ENCODE results near the gene RASGEF1B.
A peak's percentile ranks its signal among the peaks of the same experiment; 100 is the strongest.
"Not testable (repeated sequence)": the region's sequence is repeated elsewhere in the genome, so short reads cannot be mapped to it uniquely, and the experiment has no call there.

RASGEF1B gene

DNA sequence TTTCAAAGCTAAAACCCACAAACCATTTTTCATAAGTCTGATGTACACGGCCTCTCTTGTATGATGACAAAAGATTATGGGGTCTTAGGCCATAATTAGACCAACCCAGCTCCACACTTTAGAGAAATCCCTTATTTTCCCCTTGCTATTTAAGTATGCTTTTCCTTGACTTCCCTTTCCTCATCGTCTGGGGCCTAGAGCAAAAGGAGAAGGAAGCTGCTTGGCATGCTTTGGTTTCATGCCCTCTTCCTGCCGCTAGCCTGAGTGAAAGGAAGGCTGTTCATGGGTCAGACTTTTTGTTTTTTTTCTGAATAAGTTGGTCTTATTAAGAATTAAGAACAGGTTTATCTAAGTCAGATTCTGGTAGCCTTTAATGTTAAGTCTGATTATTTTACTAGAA lies 10.6 kb upstream of the RASGEF1B start:
- Mint-ChIP-seq H3K27ac (no peak overlapping the region), H3K9me3 (ENCODE audit: low read depth) (no peaks in the 10 kb centered on the region), H3K36me3 (no peaks in the 10 kb centered on the region), H3K27me3 (no peaks in the 10 kb centered on the region), H3K4me3 (no peak overlapping the region), H3K4me1 (ENCODE audit: low read depth) (peaks cover 3% of the 10 kb centered on the region)

DNA sequence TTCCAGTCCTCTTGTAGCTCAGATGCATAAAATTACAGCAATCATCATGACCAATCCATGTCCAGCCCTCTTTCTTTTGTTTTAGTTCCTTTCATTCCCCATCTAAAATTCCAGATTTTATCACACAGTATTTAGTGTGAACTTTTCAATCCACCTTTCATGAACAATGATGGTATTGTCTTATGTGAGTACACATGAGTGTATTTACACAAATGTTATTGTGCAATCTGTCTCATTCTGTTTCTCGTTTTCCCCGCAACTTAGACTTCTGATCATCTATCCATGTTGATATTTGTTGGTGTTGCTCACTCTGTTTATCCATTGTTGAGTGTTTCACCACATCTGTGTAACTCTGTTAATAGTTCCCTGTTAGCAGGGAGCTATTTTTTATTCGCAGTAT lies 9.4 kb upstream of the RASGEF1B start:
- Mint-ChIP-seq H3K36me3 (no peaks in the 10 kb centered on the region), H3K27me3 (no peaks in the 10 kb centered on the region), H3K4me3 (no peak overlapping the region), H3K27ac (no peak overlapping the region), H3K9me3 (ENCODE audit: low read depth) (no peaks in the 10 kb centered on the region), H3K4me1 (ENCODE audit: low read depth) (no peaks in the 10 kb centered on the region)

GRCh38 chr4:81479573-81479972 lies 7.9 kb upstream of the RASGEF1B start:
- H3K4me1 Mint-ChIP-seq (ENCODE audit: low read depth); H3K27ac Mint-ChIP-seq; H3K36me3 Mint-ChIP-seq; H3K27me3 Mint-ChIP-seq; H3K9me3 Mint-ChIP-seq (ENCODE audit: low read depth); H3K4me3 Mint-ChIP-seq: not testable (repeated sequence)

- H3K4me1 Mint-ChIP-seq (ENCODE audit: low read depth), result peaks cover 33% of the 10 kb centered on the region
- H3K9me3 Mint-ChIP-seq (ENCODE audit: low read depth); H3K4me3 Mint-ChIP-seq; H3K36me3 Mint-ChIP-seq; H3K27me3 Mint-ChIP-seq; H3K27ac Mint-ChIP-seq: not testable (repeated sequence)
Measured at GRCh38 chr4:81473331-81474265, 1.9 kb upstream of the RASGEF1B start.

GRCh38 chr4:81472281-81473182 lies 825 bp upstream of the RASGEF1B start:
- peaks cover 36% of the 10 kb centered on the region for H3K4me1 Mint-ChIP-seq (ENCODE audit: low read depth)
- H3K36me3 Mint-ChIP-seq, result peaks cover 2% of the 10 kb centered on the region
- H3K27me3 Mint-ChIP-seq, result no peaks in the 10 kb centered on the region
- H3K27ac Mint-ChIP-seq, result peak overlapping the region; percentile 97
- peak overlapping the region; percentile 90 for H3K4me3 Mint-ChIP-seq
- H3K9me3 Mint-ChIP-seq (ENCODE audit: low read depth), result no peaks in the 10 kb centered on the region

DNA sequence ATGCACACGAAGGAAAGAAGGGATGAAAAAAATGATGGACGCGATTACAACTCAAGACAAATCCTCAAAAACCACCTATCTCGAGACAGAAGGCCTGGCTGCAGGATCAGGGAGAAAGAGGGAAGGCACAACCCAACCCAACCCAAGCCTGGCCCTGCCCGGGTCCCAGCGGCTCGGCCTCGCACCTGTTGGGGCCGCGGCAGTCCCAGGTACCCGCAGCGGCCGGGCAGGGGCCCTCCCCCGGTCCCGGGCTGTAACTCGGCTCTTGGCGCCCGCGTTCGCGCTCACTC lies 464 bp downstream of the RASGEF1B start:
- Mint-ChIP-seq H3K27ac (peak overlapping the region; percentile 93), H3K4me3 (peak overlapping the region; percentile 99), H3K4me1 (ENCODE audit: low read depth) (peaks cover 43% of the 10 kb centered on the region), H3K36me3 (peaks cover 2% of the 10 kb centered on the region), H3K9me3 (ENCODE audit: low read depth) (no peaks in the 10 kb centered on the region), H3K27me3 (no peaks in the 10 kb centered on the region)

DNA sequence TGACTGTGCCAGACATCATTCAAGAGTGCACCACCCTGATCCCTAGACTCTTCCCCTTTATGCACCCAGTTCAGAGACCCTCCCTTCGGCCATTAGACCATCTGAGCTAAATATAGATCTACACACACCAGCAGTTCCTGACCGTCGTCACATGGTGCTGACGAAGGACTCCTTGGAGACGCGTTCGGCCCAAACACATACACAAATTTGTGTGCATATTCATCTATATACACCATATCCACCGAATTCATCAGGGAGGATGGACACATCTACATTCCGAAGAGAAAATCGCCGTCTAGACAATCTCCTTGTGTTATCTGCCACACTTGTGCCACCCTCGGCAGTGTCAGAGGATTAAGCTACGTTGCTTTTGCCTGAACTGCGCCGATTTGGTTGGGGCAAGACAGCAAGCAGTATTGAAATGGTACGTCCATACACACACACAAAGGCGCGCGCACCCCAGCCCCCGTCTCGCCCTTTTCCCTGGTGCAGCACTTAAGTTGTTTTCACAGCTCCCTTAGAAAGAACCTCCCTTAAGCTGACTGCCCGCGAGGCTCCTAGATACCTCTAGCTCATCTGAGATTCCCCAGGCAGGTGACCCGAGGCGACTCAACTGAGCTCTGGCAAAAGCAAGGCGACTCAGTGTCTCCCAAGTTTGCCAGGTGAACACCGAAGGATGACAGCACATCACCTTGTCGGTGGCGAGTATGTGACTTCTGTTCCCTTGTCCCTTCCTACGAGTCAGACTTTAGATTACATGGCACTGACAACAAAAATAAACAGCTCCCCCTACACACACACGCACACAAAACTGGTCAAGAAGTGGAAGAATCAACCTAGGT lies 1.0 kb downstream of the RASGEF1B start:
- Mint-ChIP-seq H3K4me3 (peak overlapping the region; percentile 99), H3K9me3 (ENCODE audit: low read depth) (no peaks in the 10 kb centered on the region), H3K4me1 (ENCODE audit: low read depth) (peaks cover 46% of the 10 kb centered on the region), H3K27ac (peak overlapping the region; percentile 93), H3K36me3 (peaks cover 2% of the 10 kb centered on the region), H3K27me3 (no peaks in the 10 kb centered on the region)

DNA sequence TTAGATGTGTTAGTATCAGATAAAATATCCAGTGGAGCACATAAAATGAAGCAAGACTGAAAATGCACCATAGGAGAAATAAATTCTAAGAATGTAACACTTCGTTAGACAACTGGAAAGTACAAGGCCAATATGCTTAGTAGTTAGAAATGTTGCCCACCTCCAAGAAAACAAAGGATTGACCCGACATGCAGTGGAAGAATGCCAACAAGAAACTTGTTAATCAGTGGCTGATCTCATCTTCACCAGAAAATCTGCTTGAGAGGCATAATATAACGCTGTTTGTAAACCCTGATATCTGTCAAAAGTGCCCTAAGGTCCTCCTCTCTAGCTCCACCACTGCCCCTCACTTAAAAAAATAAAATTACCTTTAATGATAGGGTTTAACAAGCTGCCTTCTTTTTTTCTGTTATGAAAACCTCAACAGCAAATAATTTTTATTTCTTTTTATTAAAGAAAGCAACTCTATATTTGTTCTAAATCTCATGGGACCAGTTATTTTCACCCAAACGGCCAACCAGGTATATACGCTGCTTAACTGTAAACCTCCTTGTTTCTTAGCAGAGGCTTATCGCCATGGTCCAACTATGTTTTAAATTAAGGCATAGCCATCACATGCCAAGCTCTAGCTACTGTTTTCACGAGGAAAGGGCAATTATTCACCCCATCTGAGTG lies 1.8 kb downstream of the RASGEF1B start:
- Mint-ChIP-seq H3K36me3 (peaks cover 2% of the 10 kb centered on the region), H3K27ac (peak overlapping the region; percentile 93), H3K4me1 (ENCODE audit: low read depth) (peaks cover 48% of the 10 kb centered on the region), H3K9me3 (ENCODE audit: low read depth) (no peaks in the 10 kb centered on the region), H3K4me3 (peak overlapping the region; percentile 99), H3K27me3 (no peaks in the 10 kb centered on the region)

DNA sequence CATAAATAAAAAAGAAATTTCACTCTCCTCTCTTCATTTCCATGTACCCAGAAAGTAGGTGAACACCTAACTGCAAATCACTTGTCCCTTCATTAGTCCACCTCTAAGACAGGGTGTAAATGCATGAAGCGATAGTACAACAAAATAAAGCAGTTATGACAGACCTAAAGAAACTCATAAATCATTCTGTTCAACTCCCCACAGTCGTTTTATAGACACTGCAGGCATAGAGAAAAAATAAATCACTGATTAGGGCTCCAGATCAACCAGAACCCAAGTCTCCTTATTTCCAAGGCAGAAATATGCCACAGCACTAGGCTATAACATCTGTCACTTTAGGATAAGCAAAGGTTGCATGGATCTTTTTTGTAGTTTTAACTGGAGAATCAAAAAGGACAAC lies 3.0 kb downstream of the RASGEF1B start:
- peaks cover 55% of the 10 kb centered on the region for H3K4me1 Mint-ChIP-seq (ENCODE audit: low read depth)
- H3K36me3 Mint-ChIP-seq, result peaks cover 2% of the 10 kb centered on the region
- H3K27ac Mint-ChIP-seq, result peak overlapping the region; percentile 46
- no peaks in the 10 kb centered on the region for H3K27me3 Mint-ChIP-seq
- no peaks in the 10 kb centered on the region for H3K9me3 Mint-ChIP-seq (ENCODE audit: low read depth)
- peak overlapping the region; percentile 99 for H3K4me3 Mint-ChIP-seq

DNA sequence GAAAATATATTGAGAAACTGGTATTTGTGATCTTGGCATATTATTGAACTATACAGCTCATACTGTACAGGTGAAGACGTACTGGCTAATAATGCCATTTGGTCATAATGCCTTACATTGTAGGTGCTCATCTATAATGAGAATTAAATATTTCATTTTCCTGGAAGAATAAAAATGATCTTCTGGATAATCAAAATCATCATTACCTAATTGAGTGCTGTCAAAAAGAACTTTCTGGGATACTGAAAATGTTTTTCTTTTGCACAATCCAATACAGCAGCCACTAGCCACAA lies 4.1 kb downstream of the RASGEF1B start:
- peaks cover 56% of the 10 kb centered on the region for H3K4me1 Mint-ChIP-seq (ENCODE audit: low read depth)

GRCh38 chr4:81466841-81467671 lies 4.7 kb downstream of the RASGEF1B start:
- peak overlapping the region; percentile 14 for H3K4me3 Mint-ChIP-seq
- no peaks in the 10 kb centered on the region for H3K27me3 Mint-ChIP-seq
- peaks cover 56% of the 10 kb centered on the region for H3K4me1 Mint-ChIP-seq (ENCODE audit: low read depth)
- no peak overlapping the region for H3K27ac Mint-ChIP-seq
- peaks cover 4% of the 10 kb centered on the region for H3K36me3 Mint-ChIP-seq
- no peaks in the 10 kb centered on the region for H3K9me3 Mint-ChIP-seq (ENCODE audit: low read depth)

More for the DNA sequence above, 4.1 kb downstream of the RASGEF1B start:
- Mint-ChIP-seq H3K36me3 (peaks cover 2% of the 10 kb centered on the region), H3K9me3 (ENCODE audit: low read depth) (no peaks in the 10 kb centered on the region), H3K27me3 (no peaks in the 10 kb centered on the region), H3K4me3 (peak overlapping the region; percentile 14), H3K27ac (no peak overlapping the region)

DNA sequence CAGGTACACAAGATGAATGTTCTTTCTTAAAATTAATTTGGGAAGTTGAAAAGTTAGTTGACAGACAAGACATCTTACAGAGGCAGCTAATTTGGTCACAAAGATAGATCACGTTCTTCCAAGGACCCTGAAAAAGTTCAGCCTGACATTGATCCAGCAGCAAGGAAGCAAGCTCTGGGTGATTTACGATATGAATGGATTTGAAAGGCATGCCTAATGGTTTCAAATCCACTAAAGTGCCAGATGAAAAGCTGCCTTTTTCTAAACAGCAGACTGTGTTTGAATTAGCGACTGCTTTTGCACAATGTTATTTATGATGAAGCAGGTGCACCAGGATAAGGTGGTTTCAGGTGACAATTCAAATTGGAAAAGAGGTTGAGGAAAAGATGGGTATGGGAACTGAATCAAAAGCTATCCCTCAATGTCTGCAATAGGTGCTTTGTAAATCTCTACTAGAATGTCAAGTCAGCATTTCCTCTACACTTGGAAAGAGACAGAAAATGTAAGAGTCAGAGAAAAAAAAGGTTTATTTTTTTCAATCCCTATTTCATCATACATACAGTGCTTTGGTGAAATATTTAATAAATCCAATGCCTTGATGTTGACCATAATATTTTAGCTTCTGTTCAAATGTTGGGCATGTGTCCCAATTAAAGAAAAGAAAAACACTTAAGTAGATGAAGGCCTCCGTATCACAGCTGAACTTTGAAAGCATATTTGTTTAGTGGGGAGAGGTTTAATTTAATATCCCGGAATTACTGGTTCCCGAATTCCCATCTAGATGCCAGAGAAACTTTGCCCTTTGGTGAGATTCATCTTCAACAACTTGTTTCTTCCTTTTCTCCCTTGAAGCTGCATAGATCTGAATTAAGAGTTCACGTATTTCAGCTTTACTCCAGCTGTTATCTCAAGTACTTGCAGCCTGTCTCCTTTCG lies 6.0 kb downstream of the RASGEF1B start:
- H3K9me3 Mint-ChIP-seq (ENCODE audit: low read depth), result no peaks in the 10 kb centered on the region
- no peaks in the 10 kb centered on the region for H3K27me3 Mint-ChIP-seq
- H3K36me3 Mint-ChIP-seq, result peaks cover 8% of the 10 kb centered on the region
- H3K4me1 Mint-ChIP-seq (ENCODE audit: low read depth), result peaks cover 63% of the 10 kb centered on the region
- no peak overlapping the region for H3K27ac Mint-ChIP-seq
- H3K4me3 Mint-ChIP-seq, result no peak overlapping the region

DNA sequence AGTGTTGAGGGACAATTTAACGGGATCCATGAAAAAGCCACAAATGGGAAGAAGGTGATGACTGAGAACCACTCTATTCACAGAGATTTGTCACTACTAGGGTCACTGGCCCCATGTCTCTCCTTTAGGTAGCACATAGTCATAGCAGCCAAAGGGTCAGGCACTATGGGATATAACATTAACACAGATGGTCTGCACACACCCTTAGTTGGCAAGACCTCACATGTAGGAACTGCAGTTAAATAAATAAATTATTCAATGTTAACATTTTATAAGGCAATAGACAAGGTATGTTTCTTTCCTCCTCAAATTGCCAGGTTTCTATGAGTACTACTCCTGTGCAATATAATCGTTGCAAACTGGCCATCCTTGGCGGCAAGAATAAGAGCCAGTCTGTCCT lies 10.9 kb downstream of the RASGEF1B start:
- Mint-ChIP-seq H3K4me1 (ENCODE audit: low read depth) (peaks cover 48% of the 10 kb centered on the region), H3K4me3 (no peak overlapping the region), H3K27ac (no peak overlapping the region), H3K36me3 (peaks cover 14% of the 10 kb centered on the region), H3K9me3 (ENCODE audit: low read depth) (no peaks in the 10 kb centered on the region), H3K27me3 (no peaks in the 10 kb centered on the region)
